ENCODE results near the gene ANXA9. TPM values are rescaled to one million over a fixed set of nuclear protein-coding genes. Genes with fewer than 3 reads are reported as not detected.

ANXA9 gene
- total RNA-seq, 2 donors from 2014 or later, result not detected

DNA sequence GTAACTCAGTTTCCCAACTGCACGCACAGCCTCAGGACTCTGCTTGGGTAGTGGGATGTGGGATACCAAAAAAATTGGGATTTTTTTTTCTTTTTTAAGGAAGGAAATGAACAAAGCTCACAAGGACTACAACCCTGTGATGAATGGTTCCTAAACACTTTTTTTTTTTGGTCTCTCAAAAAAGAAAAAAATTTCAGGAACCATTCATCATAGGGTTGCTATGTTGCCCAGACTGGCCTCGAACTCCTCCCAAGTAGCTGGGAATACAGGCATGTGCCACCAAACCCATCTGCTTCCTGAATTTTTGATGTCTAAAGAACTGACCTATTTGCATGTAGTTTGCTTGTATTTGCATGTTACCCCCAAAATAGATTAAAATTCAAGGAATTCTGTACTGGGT is 17.8 kb downstream of the ANXA9 start:
- Histone ChIP-seq H3K9me3 (no peaks in the 10 kb centered on the region), H3K27ac (no peak overlapping the region), H3K4me1 (ENCODE audit: control insufficient read depth in 1 of 2, low read depth in 2 of 2) (peaks cover 22 to 28% of the 10 kb centered on the region in 2 donors), H3K4me3 (no peak overlapping the region), H3K36me3 (peaks cover 30% of the 10 kb centered on the region), H3K27me3 (replicated peaks; ENCODE audit: insufficient read depth) (no peaks in the 10 kb centered on the region)
- ATAC-seq (ENCODE audit: insufficient number of reproducible peaks, low FRiP score, low read depth) (no peak), DNase-seq (ENCODE audit: low spot score) (no peak)
- TF ChIP-seq, protein P1, sequence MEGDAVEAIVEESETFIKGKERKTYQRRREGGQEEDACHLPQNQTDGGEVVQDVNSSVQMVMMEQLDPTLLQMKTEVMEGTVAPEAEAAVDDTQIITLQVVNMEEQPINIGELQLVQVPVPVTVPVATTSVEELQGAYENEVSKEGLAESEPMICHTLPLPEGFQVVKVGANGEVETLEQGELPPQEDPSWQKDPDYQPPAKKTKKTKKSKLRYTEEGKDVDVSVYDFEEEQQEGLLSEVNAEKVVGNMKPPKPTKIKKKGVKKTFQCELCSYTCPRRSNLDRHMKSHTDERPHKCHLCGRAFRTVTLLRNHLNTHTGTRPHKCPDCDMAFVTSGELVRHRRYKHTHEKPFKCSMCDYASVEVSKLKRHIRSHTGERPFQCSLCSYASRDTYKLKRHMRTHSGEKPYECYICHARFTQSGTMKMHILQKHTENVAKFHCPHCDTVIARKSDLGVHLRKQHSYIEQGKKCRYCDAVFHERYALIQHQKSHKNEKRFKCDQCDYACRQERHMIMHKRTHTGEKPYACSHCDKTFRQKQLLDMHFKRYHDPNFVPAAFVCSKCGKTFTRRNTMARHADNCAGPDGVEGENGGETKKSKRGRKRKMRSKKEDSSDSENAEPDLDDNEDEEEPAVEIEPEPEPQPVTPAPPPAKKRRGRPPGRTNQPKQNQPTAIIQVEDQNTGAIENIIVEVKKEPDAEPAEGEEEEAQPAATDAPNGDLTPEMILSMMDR (IDR thresholded peaks at IDR 0.05), result no peak

DNA sequence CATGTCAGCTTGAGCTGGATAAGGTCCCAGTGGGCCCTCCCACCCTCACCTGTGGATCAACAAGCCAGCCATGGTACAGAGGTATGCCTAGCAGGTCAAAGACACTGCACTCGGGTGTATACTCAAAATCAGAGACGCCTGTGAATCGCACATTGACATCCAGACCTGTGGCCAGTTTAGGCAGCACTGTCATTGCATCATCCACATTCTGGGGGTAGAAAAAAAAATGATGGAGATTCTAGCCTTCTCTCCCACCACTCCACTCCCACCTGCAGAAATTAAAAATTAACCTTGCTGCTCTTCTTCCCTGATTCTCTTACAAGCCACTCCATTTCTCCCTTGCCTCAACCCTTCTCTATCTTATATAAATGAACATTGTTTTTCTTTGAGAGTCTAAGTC is 18.3 kb downstream of the ANXA9 start:
- Histone ChIP-seq H3K36me3 (peaks cover 30% of the 10 kb centered on the region), H3K9me3 (no peaks in the 10 kb centered on the region), H3K27me3 (replicated peaks; ENCODE audit: insufficient read depth) (no peaks in the 10 kb centered on the region), H3K27ac (no peak overlapping the region), H3K4me3 (no peak overlapping the region), H3K4me1 (ENCODE audit: control insufficient read depth in 1 of 2, low read depth in 2 of 2) (peaks cover 26 to 33% of the 10 kb centered on the region in 2 donors)
- no peak for ATAC-seq (ENCODE audit: insufficient number of reproducible peaks, low FRiP score, low read depth)
- no peak for DNase-seq (ENCODE audit: low spot score)
- TF ChIP-seq, protein P1 (IDR thresholded peaks at IDR 0.05), result no peak

DNA sequence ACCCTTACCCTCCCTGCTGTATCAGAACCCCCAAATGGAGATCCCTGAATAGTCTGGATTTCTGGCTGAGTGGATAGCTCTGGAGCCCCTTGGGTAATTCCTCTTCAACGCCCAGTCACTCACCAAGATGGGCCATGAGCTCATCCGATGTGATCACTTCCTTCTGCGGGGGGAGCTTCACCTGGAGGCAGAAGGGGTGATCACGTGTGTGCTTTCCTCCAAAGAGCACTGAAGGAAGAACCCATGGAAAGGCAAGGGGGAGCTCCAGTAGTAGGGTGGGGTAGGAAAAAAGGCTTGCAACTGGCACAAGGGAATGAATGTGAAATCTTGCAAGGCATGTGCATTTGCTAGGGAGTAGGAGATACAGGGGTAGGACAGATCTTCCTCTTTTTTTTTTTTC is 19.5 kb downstream of the ANXA9 start:
- H3K27me3 ChIP-seq (replicated peaks; ENCODE audit: insufficient read depth), result no peaks in the 10 kb centered on the region
- H3K9me3 ChIP-seq, result no peaks in the 10 kb centered on the region
- H3K4me1 ChIP-seq (ENCODE audit: control insufficient read depth in 1 of 2, low read depth in 2 of 2), result peaks cover 27 to 36% of the 10 kb centered on the region in 2 donors
- ATAC-seq (ENCODE audit: insufficient number of reproducible peaks, low FRiP score, low read depth) (no peak), DNase-seq (ENCODE audit: low spot score) (no peak)
- no peak overlapping the region for H3K4me3 ChIP-seq
- peaks cover 28% of the 10 kb centered on the region for H3K36me3 ChIP-seq
- TF ChIP-seq, protein P1 (IDR thresholded peaks at IDR 0.05), result no peak
- H3K27ac ChIP-seq, result no peak overlapping the region

DNA sequence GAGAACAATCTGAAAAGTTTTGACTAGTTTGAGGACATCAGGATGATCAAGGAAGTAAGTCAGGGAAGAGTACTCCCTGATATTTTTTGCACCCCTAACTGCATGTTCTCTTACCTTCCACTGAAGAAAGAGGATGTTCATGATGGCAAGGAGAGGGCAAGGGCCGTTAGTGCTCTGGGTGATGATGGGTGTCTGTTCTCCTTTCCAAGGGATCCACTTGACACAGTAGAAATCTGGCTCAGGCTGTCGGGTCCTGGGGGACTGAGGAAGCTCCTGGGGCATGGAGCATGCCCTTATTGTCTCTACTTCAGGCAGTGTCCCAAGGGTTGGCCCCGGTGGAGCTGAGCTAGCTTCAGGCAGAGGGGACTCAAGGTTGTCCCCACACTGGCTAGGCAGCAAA is 20.0 kb downstream of the ANXA9 start:
- H3K36me3 ChIP-seq, result peaks cover 24% of the 10 kb centered on the region
- ATAC-seq (ENCODE audit: insufficient number of reproducible peaks, low FRiP score, low read depth), result no peak
- DNase-seq (ENCODE audit: low spot score), result no peak
- TF ChIP-seq, protein P1 (IDR thresholded peaks at IDR 0.05), result no peak
- no peak overlapping the region for H3K27ac ChIP-seq
- H3K4me1 ChIP-seq (ENCODE audit: control insufficient read depth in 1 of 2, low read depth in 2 of 2), result peaks cover 29 to 39% of the 10 kb centered on the region in 2 donors
- H3K9me3 ChIP-seq, result no peaks in the 10 kb centered on the region
- H3K27me3 ChIP-seq (replicated peaks; ENCODE audit: insufficient read depth), result no peaks in the 10 kb centered on the region
- no peak overlapping the region for H3K4me3 ChIP-seq

DNA sequence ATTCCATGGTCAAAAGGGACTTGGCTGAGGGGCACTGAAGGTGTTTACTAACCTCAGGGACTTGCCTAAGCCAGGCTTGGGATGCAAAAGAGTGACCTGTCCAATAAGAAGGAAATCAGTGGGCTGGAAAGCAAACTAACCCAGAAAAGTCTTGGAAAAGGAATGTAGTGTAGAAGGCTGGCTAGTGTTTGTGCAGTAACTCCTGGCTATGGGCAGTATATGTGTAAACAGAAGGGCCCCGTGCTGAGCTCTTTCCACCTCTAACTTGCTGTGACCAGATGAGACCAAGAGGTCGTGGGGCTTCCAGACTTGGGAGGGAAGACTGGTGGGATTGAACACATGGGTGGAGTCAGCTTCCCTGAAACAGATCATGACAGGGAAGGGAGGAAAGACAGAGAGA is 20.5 kb downstream of the ANXA9 start:
- H3K36me3 ChIP-seq, result peaks cover 18% of the 10 kb centered on the region
- ATAC-seq (ENCODE audit: insufficient number of reproducible peaks, low FRiP score, low read depth) (no peak), DNase-seq (ENCODE audit: low spot score) (no peak)
- TF ChIP-seq, protein P1 (IDR thresholded peaks at IDR 0.05), result no peak
- no peak overlapping the region for H3K4me3 ChIP-seq
- H3K4me1 ChIP-seq (ENCODE audit: control insufficient read depth in 1 of 2, low read depth in 2 of 2), result peaks cover 34 to 44% of the 10 kb centered on the region in 2 donors
- no peaks in the 10 kb centered on the region for H3K27me3 ChIP-seq (replicated peaks; ENCODE audit: insufficient read depth)
- H3K9me3 ChIP-seq, result no peaks in the 10 kb centered on the region
- no peak overlapping the region for H3K27ac ChIP-seq
